Neural cell (in vitro differentiated cells): ENCODE data around the gene EHD1. TPM values are rescaled to one million over a fixed set of nuclear protein-coding genes. Genes with fewer than 3 reads are reported as not detected.

Experiments
- H2AFZ ChIP-seq: fragments of 200-600, 300-800 bp; sonication (generic), shearing (Covaris generic); 2 replicates; pipeline ENCODE4 v1.6.0; 2014; ENCODE audit warnings: low read depth, mild to moderate bottlenecking, antibody characterized with exemption, low read length, moderate library complexity
- H3F3A ChIP-seq: fragments of 200-600 bp; shearing (Covaris generic); 2 replicates; pipeline ENCODE4 v1.6.1; 2016; ENCODE audit warnings: mild to moderate bottlenecking, moderate library complexity, mixed read lengths, antibody characterized with exemption, low read length; ENCODE audit not compliant: insufficient read depth, poor library complexity, severe bottlenecking
- H3K27ac ChIP-seq: fragments of 200-600, 300-800 bp; sonication (generic), shearing (Covaris generic); 2 replicates; pipeline ENCODE4 v1.5.1; 2014; ENCODE audit warnings: mild to moderate bottlenecking, low read length, moderate library complexity
- H3K27me3 ChIP-seq: fragments of 300-800, 200-600 bp; sonication (generic), shearing (Covaris generic); 2 replicates; pipeline ENCODE4 v1.6.0; 2014; ENCODE audit warnings: mild to moderate bottlenecking, low read depth, low read length, moderate library complexity; ENCODE audit not compliant: insufficient read depth
- H3K36me3 ChIP-seq: fragments of 300-800, 200-600 bp; sonication (generic), shearing (Covaris generic); 2 replicates; pipeline ENCODE4 v1.5.1; 2014; ENCODE audit warnings: mild to moderate bottlenecking, antibody characterized with exemption, low read length, moderate library complexity; ENCODE audit not compliant: insufficient read depth
- H3K4me2 ChIP-seq: fragments of 300-800, 200-600 bp; sonication (generic), shearing (Covaris generic); 2 replicates; pipeline ENCODE4 v1.6.0; 2014; ENCODE audit warnings: mild to moderate bottlenecking, low read length
- H3K4me3 ChIP-seq: fragments of 300-800, 200-600 bp; sonication (generic), shearing (Covaris generic); 2 replicates; pipeline ENCODE4 v1.5.1; 2014; ENCODE audit warnings: mild to moderate bottlenecking, low read length, moderate library complexity
- H3K79me2 ChIP-seq: fragments of 200-600 bp; shearing (Covaris generic); replicated peaks from 2 replicates; pipeline ENCODE4 v1.6.0; 2014; ENCODE audit warnings: mild to moderate bottlenecking, low read length, moderate library complexity; ENCODE audit not compliant: insufficient read depth
- H3K9ac ChIP-seq: fragments of 300-800, 200-600 bp; sonication (generic), shearing (Covaris generic); 2 replicates; pipeline ENCODE4 v1.6.1; 2016; ENCODE audit warnings: mild to moderate bottlenecking, low read length, mixed read lengths
- H3K9me2 ChIP-seq: fragments of 200-600 bp; shearing (Covaris generic); 2 replicates; pipeline ENCODE4 v1.6.1; 2016; ENCODE audit warnings: mild to moderate bottlenecking, low read length, mixed read lengths; ENCODE audit not compliant: insufficient read depth
- H3K9me3 ChIP-seq: fragments of 200-600, 300-800 bp; sonication (generic), shearing (Covaris generic); 2 replicates; pipeline ENCODE4 v1.6.1; 2016; ENCODE audit warnings: mild to moderate bottlenecking, mixed run types, low read length, moderate library complexity, mixed read lengths
- H4K20me1 ChIP-seq: fragments of 200-600 bp; shearing (Covaris generic); 2 replicates; pipeline ENCODE4 v1.6.1; 2016; ENCODE audit warnings: mild to moderate bottlenecking, mixed run types; ENCODE audit not compliant: insufficient read depth
- EP300 ChIP-seq: fragments of 450-650 bp; conservative IDR thresholded peaks from 2 replicates; pipeline ENCODE4 v1.6.1; 2014; ENCODE audit warnings: antibody characterized with exemption, mild to moderate bottlenecking, moderate library complexity; ENCODE audit not compliant: poor library complexity, severe bottlenecking
- EZH2 ChIP-seq: fragments of 200-600, 300-800 bp; shearing (Covaris generic), sonication (generic); IDR thresholded peaks from 2 replicates; pipeline ENCODE4 v1.6.1; 2014; ENCODE audit warnings: antibody characterized with exemption, low read length, borderline replicate concordance, mild to moderate bottlenecking; ENCODE audit not compliant: insufficient read depth, poor library complexity, severe bottlenecking
- MXI1 ChIP-seq: fragments of 450-650 bp; conservative IDR thresholded peaks from 2 replicates; pipeline ENCODE4 v1.6.1; 2014; ENCODE audit warnings: antibody characterized with exemption, mild to moderate bottlenecking; ENCODE audit not compliant: poor library complexity, severe bottlenecking
- POLR2AphosphoS5 ChIP-seq: IDR thresholded peaks from 2 replicates; pipeline ENCODE4 v1.6.1; 2012
- RAD21 ChIP-seq: fragments of 450-650 bp; conservative IDR thresholded peaks from 2 replicates; pipeline ENCODE4 v1.6.1; 2014; ENCODE audit warnings: antibody characterized with exemption, mild to moderate bottlenecking, moderate library complexity
- SMC3 ChIP-seq: fragments of 450-650 bp; conservative IDR thresholded peaks from 2 replicates; pipeline ENCODE4 v1.6.1; 2014; ENCODE audit warnings: antibody characterized with exemption, mild to moderate bottlenecking, moderate library complexity; ENCODE audit not compliant: poor library complexity
- TAF1 ChIP-seq: IDR thresholded peaks from 2 replicates; pipeline ENCODE4 v1.6.1; 2012; ENCODE audit warnings: low read depth
- polyA plus RNA-seq: library from polyadenylated mRNA; depleted of rRNA; stranded (reverse); fragments of >200 nt; gene quantifications from 2 replicates; pipeline ENCODE4 v1.2.3, GENCODE V29; 2014
- TF ChIP-seq, protein P1 (sequence below): fragments of 450-650 bp; IDR thresholded peaks from 2 replicates; pipeline ENCODE4 v1.5.1; 2014; ENCODE audit warnings: antibody characterized with exemption, mild to moderate bottlenecking, moderate library complexity; ENCODE audit not compliant: poor library complexity, severe bottlenecking
- TF ChIP-seq, protein P2 (sequence below): IDR thresholded peaks from 2 replicates; pipeline ENCODE4 v1.6.1; 2012; ENCODE audit warnings: borderline replicate concordance

EHD1 gene
- polyA plus RNA-seq, 1 donor from 2014 or later: 26.4 TPM

DNA sequence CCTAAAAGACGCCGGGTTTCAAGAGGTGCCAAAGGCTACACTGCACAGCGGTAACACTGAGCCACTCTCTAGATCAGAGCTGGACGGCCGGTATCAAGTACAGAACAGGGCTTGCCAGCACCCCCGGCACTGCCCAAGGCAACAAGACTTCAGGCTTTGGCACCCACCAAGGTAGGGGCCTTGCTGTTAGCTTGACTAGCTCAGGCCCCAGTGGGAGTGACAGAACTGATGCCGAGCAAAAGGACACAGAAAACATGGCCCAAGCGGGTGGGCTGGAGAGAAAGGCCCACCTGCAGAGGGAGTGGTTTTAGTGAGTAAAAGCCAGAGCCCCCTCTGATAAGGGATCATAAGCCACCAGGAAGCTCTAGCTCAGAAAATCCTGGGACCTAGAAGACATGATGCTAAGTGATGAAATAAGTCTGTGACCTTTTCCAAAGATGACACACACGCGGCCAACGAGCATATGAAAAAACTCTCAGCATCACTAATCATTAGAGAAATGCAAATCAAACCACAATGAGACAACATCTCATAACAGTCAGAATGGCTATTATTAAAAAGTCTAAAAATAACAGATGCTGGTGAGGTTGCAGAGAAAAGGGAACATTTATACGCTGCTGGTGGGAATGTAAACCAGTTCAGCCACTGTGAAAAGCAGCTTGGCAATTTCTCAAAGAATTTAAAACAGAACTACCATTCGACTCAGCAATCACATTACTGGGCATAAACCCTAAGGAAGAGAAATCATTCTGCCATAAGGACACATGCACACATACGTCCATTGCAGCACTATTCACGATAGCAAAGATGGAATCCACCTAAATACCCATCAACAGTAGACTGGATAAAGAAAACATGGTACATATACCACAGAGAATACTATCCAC lies 12.9 kb downstream of the EHD1 start:
- no peak overlapping the region for H2AFZ ChIP-seq
- no peaks in the 10 kb centered on the region for H4K20me1 ChIP-seq
- H3K9me2 ChIP-seq: no peaks in the 10 kb centered on the region
- H3K27ac ChIP-seq: no peak overlapping the region
- H3K27me3 ChIP-seq: no peaks in the 10 kb centered on the region
- no peak overlapping the region for H3K4me3 ChIP-seq
- H3K36me3 ChIP-seq: no peaks in the 10 kb centered on the region
- H3K9ac ChIP-seq: no peak overlapping the region
- TF ChIP-seq RAD21 (no peak), TAF1 (no peak), EP300 (no peak), MXI1 (no peak), EZH2 (no peak), SMC3 (no peak), POLR2AphosphoS5 (no peak)
- TF ChIP-seq, protein P1, sequence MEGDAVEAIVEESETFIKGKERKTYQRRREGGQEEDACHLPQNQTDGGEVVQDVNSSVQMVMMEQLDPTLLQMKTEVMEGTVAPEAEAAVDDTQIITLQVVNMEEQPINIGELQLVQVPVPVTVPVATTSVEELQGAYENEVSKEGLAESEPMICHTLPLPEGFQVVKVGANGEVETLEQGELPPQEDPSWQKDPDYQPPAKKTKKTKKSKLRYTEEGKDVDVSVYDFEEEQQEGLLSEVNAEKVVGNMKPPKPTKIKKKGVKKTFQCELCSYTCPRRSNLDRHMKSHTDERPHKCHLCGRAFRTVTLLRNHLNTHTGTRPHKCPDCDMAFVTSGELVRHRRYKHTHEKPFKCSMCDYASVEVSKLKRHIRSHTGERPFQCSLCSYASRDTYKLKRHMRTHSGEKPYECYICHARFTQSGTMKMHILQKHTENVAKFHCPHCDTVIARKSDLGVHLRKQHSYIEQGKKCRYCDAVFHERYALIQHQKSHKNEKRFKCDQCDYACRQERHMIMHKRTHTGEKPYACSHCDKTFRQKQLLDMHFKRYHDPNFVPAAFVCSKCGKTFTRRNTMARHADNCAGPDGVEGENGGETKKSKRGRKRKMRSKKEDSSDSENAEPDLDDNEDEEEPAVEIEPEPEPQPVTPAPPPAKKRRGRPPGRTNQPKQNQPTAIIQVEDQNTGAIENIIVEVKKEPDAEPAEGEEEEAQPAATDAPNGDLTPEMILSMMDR: no peak
- TF ChIP-seq, protein P2, sequence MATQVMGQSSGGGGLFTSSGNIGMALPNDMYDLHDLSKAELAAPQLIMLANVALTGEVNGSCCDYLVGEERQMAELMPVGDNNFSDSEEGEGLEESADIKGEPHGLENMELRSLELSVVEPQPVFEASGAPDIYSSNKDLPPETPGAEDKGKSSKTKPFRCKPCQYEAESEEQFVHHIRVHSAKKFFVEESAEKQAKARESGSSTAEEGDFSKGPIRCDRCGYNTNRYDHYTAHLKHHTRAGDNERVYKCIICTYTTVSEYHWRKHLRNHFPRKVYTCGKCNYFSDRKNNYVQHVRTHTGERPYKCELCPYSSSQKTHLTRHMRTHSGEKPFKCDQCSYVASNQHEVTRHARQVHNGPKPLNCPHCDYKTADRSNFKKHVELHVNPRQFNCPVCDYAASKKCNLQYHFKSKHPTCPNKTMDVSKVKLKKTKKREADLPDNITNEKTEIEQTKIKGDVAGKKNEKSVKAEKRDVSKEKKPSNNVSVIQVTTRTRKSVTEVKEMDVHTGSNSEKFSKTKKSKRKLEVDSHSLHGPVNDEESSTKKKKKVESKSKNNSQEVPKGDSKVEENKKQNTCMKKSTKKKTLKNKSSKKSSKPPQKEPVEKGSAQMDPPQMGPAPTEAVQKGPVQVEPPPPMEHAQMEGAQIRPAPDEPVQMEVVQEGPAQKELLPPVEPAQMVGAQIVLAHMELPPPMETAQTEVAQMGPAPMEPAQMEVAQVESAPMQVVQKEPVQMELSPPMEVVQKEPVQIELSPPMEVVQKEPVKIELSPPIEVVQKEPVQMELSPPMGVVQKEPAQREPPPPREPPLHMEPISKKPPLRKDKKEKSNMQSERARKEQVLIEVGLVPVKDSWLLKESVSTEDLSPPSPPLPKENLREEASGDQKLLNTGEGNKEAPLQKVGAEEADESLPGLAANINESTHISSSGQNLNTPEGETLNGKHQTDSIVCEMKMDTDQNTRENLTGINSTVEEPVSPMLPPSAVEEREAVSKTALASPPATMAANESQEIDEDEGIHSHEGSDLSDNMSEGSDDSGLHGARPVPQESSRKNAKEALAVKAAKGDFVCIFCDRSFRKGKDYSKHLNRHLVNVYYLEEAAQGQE: no peak
- no peaks in the 10 kb centered on the region for H3K79me2 ChIP-seq
- H3F3A ChIP-seq: no peaks in the 10 kb centered on the region
- H3K4me2 ChIP-seq: no peak overlapping the region
- no peaks in the 10 kb centered on the region for H3K9me3 ChIP-seq

DNA sequence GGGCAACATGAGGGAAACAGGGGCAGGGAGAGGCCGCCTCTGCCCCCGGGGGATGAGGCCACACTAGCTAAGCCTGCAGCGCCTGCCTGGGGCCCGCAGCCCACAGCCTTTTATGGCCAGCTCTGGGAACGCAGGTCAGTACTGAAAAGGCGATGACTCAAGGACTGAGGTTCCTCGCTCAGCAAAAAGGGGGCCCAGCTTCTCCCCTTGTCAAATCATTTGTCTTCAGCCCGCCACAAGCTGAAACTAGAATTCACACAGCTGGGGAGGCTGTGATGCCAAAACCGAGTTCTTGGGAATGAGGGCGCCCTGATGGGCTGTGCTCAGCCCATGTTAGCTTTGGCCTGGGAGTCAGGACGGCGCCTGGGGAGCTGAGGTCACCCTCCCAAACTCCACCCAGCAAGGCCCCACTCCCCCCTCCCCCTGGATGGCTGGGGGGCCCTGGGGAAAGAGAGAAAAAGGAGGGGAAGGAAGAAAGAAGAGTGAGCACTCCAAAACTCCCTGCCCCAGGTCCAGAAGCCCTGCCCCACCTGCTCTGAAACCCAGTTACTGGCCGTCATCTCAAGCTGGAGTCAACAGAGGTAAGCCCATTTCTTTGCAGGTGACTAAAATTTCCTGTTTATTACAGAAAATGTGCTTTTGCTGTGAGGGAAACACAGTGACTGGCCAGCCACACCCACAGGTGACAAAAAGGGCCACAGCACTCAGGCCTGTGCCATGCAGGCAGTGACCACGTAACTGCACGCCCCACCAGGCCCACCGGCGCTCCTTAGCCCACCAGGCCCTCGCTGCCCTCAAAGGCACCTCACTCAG lies 13.7 kb downstream of the EHD1 start:
- H3K4me2 ChIP-seq: no peak overlapping the region

More for the DNA sequence above, 13.7 kb downstream of the EHD1 start:
- Histone ChIP-seq H4K20me1 (no peaks in the 10 kb centered on the region), H3K4me3 (no peak overlapping the region), H3K79me2 (no peaks in the 10 kb centered on the region), H3K9ac (no peak overlapping the region), H3F3A (no peaks in the 10 kb centered on the region), H3K27me3 (no peaks in the 10 kb centered on the region), H3K36me3 (no peaks in the 10 kb centered on the region), H3K9me3 (no peaks in the 10 kb centered on the region), H3K27ac (no peak overlapping the region), H2AFZ (no peak overlapping the region), H3K9me2 (no peaks in the 10 kb centered on the region)
- TF ChIP-seq, protein P1: no peak
- TF ChIP-seq POLR2AphosphoS5 (no peak), EP300 (no peak), RAD21 (no peak), EZH2 (no peak), TAF1 (no peak)
